SK-N-MC (cell line): Measurements from ENCODE around the gene MAGIX.

Source experiments
- DNase-seq: peaks from one replicate; pipeline ENCODE4 v3.0.0-alpha.2; 2011; ENCODE audit warnings: low read depth, low spot score
- H3K27ac ChIP-seq: fragments of 200-600 bp; sonication (generic); 2 replicates; pipeline ENCODE4 v1.5.1; 2016; ENCODE audit warnings: mixed run types
- H3K36me3 ChIP-seq: fragments of 200-600 bp; sonication (generic); 2 replicates; pipeline ENCODE4 v1.6.1; 2017; ENCODE audit warnings: antibody characterized with exemption, low read length, mixed read lengths; ENCODE audit not compliant: insufficient read depth
- H3K4me3 ChIP-seq: fragments of 200-600 bp; sonication (generic); 2 replicates; pipeline ENCODE4 v1.5.1; 2016
- H3K9ac ChIP-seq: fragments of 200-600 bp; sonication (generic); 2 replicates; pipeline ENCODE4 v1.8.0; 2017; ENCODE audit warnings: mixed run types, mixed read lengths; ENCODE audit not compliant: insufficient read length
- H3K9me3 ChIP-seq: fragments of 200-600 bp; sonication (generic); 2 replicates; pipeline ENCODE4 v1.6.1; 2017; ENCODE audit warnings: low read depth, mild to moderate bottlenecking, antibody characterized with exemption, low read length, moderate library complexity, mixed read lengths
- EZH2 ChIP-seq: fragments of 200-600 bp; sonication (generic); IDR thresholded peaks from one replicate; pipeline ENCODE4 v1.6.1; 2017; ENCODE audit warnings: antibody characterized with exemption
- FOXP2 ChIP-seq: optimal IDR thresholded peaks from 2 replicates; pipeline ENCODE3; 2011; ENCODE audit warnings: mild to moderate bottlenecking, moderate library complexity; ENCODE audit not compliant: insufficient read depth; ENCODE audit errors: extremely low read length, control extremely low read depth
- POLR2AphosphoS5 ChIP-seq: IDR thresholded peaks from 2 replicates; pipeline ENCODE4 v1.6.1; 2012; ENCODE audit warnings: mild to moderate bottlenecking, low read depth, low read length, borderline replicate concordance

MAGIX gene

GRCh38 chrX:49175435-49176274 lies 13.1 kb downstream of the MAGIX start:
- Histone ChIP-seq H3K36me3 (peaks cover 14% of the 10 kb centered on the region; the same call in 1 of the 2 replicates), H3K4me3 (no peak overlapping the region), H3K27ac (no peak overlapping the region), H3K9me3 (no peaks in the 10 kb centered on the region), H3K9ac (no peak overlapping the region)
- TF ChIP-seq FOXP2, result no peak
- TF ChIP-seq POLR2AphosphoS5, result no peak
- TF ChIP-seq EZH2, result no peak
- DNase-seq, result no peak

GRCh38 chrX:49176421-49177326 lies 14.1 kb downstream of the MAGIX start:
- Histone ChIP-seq H3K4me3 (no peak overlapping the region), H3K9ac (no peak overlapping the region), H3K27ac (no peak overlapping the region), H3K9me3 (no peaks in the 10 kb centered on the region), H3K36me3 (peaks cover 14% of the 10 kb centered on the region; the same call in 1 of the 2 replicates)
- no peak for DNase-seq
- TF ChIP-seq FOXP2 (no peak), EZH2 (no peak)

DNA sequence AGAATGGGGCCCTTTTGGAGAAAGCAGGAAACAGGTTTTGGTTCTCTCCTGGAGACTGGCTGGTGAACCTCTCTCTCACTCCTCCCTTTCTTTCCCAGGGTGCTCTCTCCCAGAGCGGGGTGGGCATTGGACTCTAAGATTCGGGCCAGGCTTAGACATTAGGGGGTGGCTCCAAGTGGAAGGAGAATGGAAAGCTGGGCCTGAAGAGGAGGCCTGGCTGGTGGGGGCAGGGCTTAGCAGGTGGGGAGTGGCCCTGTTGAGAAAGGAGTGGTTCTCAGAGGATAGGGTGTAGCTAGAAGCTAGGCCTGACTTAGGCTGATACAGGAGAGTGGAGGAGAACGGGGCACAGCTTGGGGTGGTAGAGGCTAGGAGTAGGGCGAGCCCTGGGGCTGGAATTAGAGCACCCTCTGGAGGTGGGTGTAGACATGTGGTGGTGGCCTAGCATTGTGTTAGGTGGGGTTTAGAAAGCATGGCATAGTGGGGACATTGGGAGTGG lies 14.8 kb downstream of the MAGIX start:
- Histone ChIP-seq H3K9ac (no peak overlapping the region), H3K9me3 (no peaks in the 10 kb centered on the region), H3K36me3 (peaks cover 14% of the 10 kb centered on the region; the same call in 1 of the 2 replicates), H3K4me3 (no peak overlapping the region), H3K27ac (no peak overlapping the region)
- DNase-seq, result no peak
- no peak for TF ChIP-seq EZH2
- TF ChIP-seq FOXP2, result no peak
- no peak for TF ChIP-seq POLR2AphosphoS5

- Histone ChIP-seq H3K9ac (no peak overlapping the region), H3K36me3 (peaks cover 14% of the 10 kb centered on the region; the same call in 1 of the 2 replicates), H3K9me3 (no peaks in the 10 kb centered on the region), H3K4me3 (no peak overlapping the region), H3K27ac (no peak overlapping the region)
- TF ChIP-seq POLR2AphosphoS5 (no peak), FOXP2 (no peak)
- no peak for DNase-seq
These were observed 15.4 kb downstream of the MAGIX start for GRCh38 chrX:49177873-49178480.

DNA sequence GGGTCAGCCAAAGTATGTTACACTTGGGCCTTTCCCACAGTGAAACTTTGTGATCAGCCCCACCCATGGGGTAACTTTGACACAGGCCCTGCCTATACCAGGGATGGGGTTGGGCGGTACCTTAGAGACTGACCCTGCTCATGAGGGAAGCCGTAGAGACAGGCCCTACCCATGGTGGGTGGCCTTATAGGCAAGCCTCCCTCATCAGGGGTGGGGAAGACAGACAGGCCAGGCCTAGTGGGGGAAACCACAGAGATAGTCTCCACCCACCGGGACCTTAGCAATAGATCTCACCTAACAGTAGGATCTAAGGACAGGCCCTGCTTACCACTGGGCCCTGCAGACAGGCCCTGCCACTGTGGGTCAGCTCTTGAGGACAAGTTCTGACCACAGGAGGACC lies 16.0 kb downstream of the MAGIX start:
- Histone ChIP-seq H3K36me3 (peaks cover 14% of the 10 kb centered on the region; the same call in 1 of the 2 replicates), H3K9ac (no peak overlapping the region), H3K9me3 (no peaks in the 10 kb centered on the region), H3K4me3 (no peak overlapping the region), H3K27ac (no peak overlapping the region)
- TF ChIP-seq FOXP2 (no peak), EZH2 (no peak), POLR2AphosphoS5 (no peak)
- no peak for DNase-seq

GRCh38 chrX:49179358-49179757 lies 16.8 kb downstream of the MAGIX start:
- H3K4me3 ChIP-seq, result no peak overlapping the region
- no peak for DNase-seq
- H3K27ac ChIP-seq, result no peak overlapping the region
- no peak for TF ChIP-seq EZH2
- TF ChIP-seq POLR2AphosphoS5, result no peak
- TF ChIP-seq FOXP2, result no peak
- no peaks in the 10 kb centered on the region for H3K9me3 ChIP-seq
- peaks cover 6% of the 10 kb centered on the region; the same call in 1 of the 2 replicates for H3K36me3 ChIP-seq
- H3K9ac ChIP-seq, result no peak overlapping the region

- H3K9ac ChIP-seq, result no peak overlapping the region
- no peak overlapping the region for H3K27ac ChIP-seq
- no peaks in the 10 kb centered on the region for H3K9me3 ChIP-seq
- no peak for TF ChIP-seq EZH2
- no peak for TF ChIP-seq POLR2AphosphoS5
- no peak for TF ChIP-seq FOXP2
- no peaks in the 10 kb centered on the region for H3K36me3 ChIP-seq
- H3K4me3 ChIP-seq, result peak overlapping the region; percentile 66
- no peak for DNase-seq
These were observed 21.2 kb downstream of the MAGIX start for GRCh38 chrX:49183701-49184281.
